OCI-LY3 (cell line): ENCODE data around the gene MAP1LC3B.

Experiments used
- CTCF ChIP-seq: fragments of 200-600, 300-600 bp; sonication (generic); IDR thresholded peaks from 2 replicates; pipeline ENCODE4 v1.5.1; 2014; ENCODE audit warnings: antibody characterized with exemption, low read length, low read depth
- EZH2phosphoT487 ChIP-seq: fragments of 200-600 bp; shearing (Covaris generic); IDR thresholded peaks from 2 replicates; pipeline ENCODE4 v1.6.1; 2018; ENCODE audit warnings: antibody characterized with exemption, mixed run types, low read depth

- TF ChIP-seq CTCF (no peak), EZH2phosphoT487 (no peak)
These were observed 40.8 kb upstream of the MAP1LC3B start for GRCh38 chr16:87351320-87351698.
